ENCODE measurements around the gene PRDM15. TPM values are rescaled to one million over a fixed set of nuclear protein-coding genes. Genes with fewer than 3 reads are reported as not detected.

PRDM15 gene
- total and polyA plus RNA-seq, 2 experiments from 2014 or later, result 2.3 to 6.4 TPM

- no peaks in the 10 kb centered on the region for H3K4me1 ChIP-seq (ENCODE audit: low read depth)
- H3K27ac ChIP-seq, result no peak overlapping the region
- H3K9me3 ChIP-seq (ENCODE audit: low read depth), result no peaks in the 10 kb centered on the region
- no peaks in the 10 kb centered on the region for H3K36me3 ChIP-seq
- H3K27me3 ChIP-seq, result no peaks in the 10 kb centered on the region
- no peak overlapping the region for H3K4me3 ChIP-seq
- TF ChIP-seq, protein P1, sequence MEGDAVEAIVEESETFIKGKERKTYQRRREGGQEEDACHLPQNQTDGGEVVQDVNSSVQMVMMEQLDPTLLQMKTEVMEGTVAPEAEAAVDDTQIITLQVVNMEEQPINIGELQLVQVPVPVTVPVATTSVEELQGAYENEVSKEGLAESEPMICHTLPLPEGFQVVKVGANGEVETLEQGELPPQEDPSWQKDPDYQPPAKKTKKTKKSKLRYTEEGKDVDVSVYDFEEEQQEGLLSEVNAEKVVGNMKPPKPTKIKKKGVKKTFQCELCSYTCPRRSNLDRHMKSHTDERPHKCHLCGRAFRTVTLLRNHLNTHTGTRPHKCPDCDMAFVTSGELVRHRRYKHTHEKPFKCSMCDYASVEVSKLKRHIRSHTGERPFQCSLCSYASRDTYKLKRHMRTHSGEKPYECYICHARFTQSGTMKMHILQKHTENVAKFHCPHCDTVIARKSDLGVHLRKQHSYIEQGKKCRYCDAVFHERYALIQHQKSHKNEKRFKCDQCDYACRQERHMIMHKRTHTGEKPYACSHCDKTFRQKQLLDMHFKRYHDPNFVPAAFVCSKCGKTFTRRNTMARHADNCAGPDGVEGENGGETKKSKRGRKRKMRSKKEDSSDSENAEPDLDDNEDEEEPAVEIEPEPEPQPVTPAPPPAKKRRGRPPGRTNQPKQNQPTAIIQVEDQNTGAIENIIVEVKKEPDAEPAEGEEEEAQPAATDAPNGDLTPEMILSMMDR (IDR thresholded peaks at IDR 0.05; ENCODE audit: low read depth, low read length), result no peak
- no peak for DNase-seq (ENCODE audit: low read depth in 1 of 2, low spot score in 1 of 2)
Measured at GRCh38 chr21:41834252-41834925, 44.8 kb downstream of the PRDM15 start.

GRCh38 chr21:41833497-41834115 is 45.5 kb downstream of the PRDM15 start:
- H3K9me3 ChIP-seq (ENCODE audit: low read depth), result no peaks in the 10 kb centered on the region

GRCh38 chr21:41832596-41833496 is 46.3 kb downstream of the PRDM15 start:
- H3K4me3 ChIP-seq, result no peak overlapping the region
- H3K4me1 ChIP-seq (ENCODE audit: low read depth), result no peaks in the 10 kb centered on the region
- H3K36me3 ChIP-seq, result no peaks in the 10 kb centered on the region
- TF ChIP-seq, protein P1 (IDR thresholded peaks at IDR 0.05; ENCODE audit: low read depth, low read length), result no peak
- no peak for DNase-seq (ENCODE audit: low read depth in 1 of 2, low spot score in 1 of 2)
- H3K27me3 ChIP-seq, result no peaks in the 10 kb centered on the region
- no peak overlapping the region for H3K27ac ChIP-seq
- no peaks in the 10 kb centered on the region for H3K9me3 ChIP-seq (ENCODE audit: low read depth)

More at GRCh38 chr21:41833497-41834115, 45.5 kb downstream of the PRDM15 start:
- Histone ChIP-seq H3K4me1 (ENCODE audit: low read depth) (no peaks in the 10 kb centered on the region), H3K27ac (no peak overlapping the region), H3K27me3 (no peaks in the 10 kb centered on the region), H3K4me3 (no peak overlapping the region), H3K36me3 (no peaks in the 10 kb centered on the region)
- TF ChIP-seq, protein P1 (IDR thresholded peaks at IDR 0.05; ENCODE audit: low read depth, low read length), result no peak
- no peak for DNase-seq (ENCODE audit: low read depth in 1 of 2, low spot score in 1 of 2)

GRCh38 chr21:41831866-41832595 is 47.1 kb downstream of the PRDM15 start:
- Histone ChIP-seq H3K9me3 (ENCODE audit: low read depth) (no peaks in the 10 kb centered on the region), H3K27me3 (no peaks in the 10 kb centered on the region), H3K27ac (no peak overlapping the region), H3K36me3 (no peaks in the 10 kb centered on the region), H3K4me1 (ENCODE audit: low read depth) (no peaks in the 10 kb centered on the region), H3K4me3 (no peak overlapping the region)
- DNase-seq (ENCODE audit: low read depth in 1 of 2, low spot score in 1 of 2), result no peak
- TF ChIP-seq, protein P1 (IDR thresholded peaks at IDR 0.05; ENCODE audit: low read depth, low read length), result no peak

- H3K4me1 ChIP-seq (ENCODE audit: low read depth), result no peaks in the 10 kb centered on the region
- H3K27me3 ChIP-seq, result no peaks in the 10 kb centered on the region
- TF ChIP-seq, protein P1 (IDR thresholded peaks at IDR 0.05; ENCODE audit: low read depth, low read length), result no peak
- no peaks in the 10 kb centered on the region for H3K36me3 ChIP-seq
- no peak overlapping the region for H3K4me3 ChIP-seq
- no peaks in the 10 kb centered on the region for H3K9me3 ChIP-seq (ENCODE audit: low read depth)
- no peak for DNase-seq (ENCODE audit: low read depth in 1 of 2, low spot score in 1 of 2)
- no peak overlapping the region for H3K27ac ChIP-seq
Measured at GRCh38 chr21:41831453-41831831, 47.7 kb downstream of the PRDM15 start.

All from cardiac muscle cell (in vitro differentiated cells and primary cell).